Measurements from ENCODE around the gene ZNF280B. TPM values are rescaled to one million over a fixed set of nuclear protein-coding genes. Genes with fewer than 3 reads are reported as not detected.

The ZNF280B gene
- polyA plus RNA-seq, 1 of the 3 experiments (the other 2 are of a cell fraction): 0.82 TPM

- no peaks in the 10 kb centered on the region for H3K9me2 ChIP-seq
- no peaks in the 10 kb centered on the region for H3K4me1 ChIP-seq (ENCODE audit: control insufficient read depth in 1 of 2, insufficient read depth in 2 of 2, low read depth in 1 of 2, low read length in 1 of 2)
- no peaks in the 10 kb centered on the region for H3K79me2 ChIP-seq (ENCODE audit: insufficient read depth)
- H3K27ac ChIP-seq (ENCODE audit: low read depth in 2 of 2, low read length in 1 of 2): no peak within 1 kb of the TSS
- TF ChIP-seq NRF1 (IDR thresholded peaks at IDR 0.05; ENCODE audit: low read depth, low read length): no peak
- TF ChIP-seq ZBTB33 (IDR thresholded peaks at IDR 0.05; ENCODE audit: borderline replicate concordance, low read depth): no peak
- no peak for TF ChIP-seq FOSL2 (IDR thresholded peaks at IDR 0.05; ENCODE audit: borderline replicate concordance, low read depth)
- no peak for TF ChIP-seq RFX5 (IDR thresholded peaks at IDR 0.05; ENCODE audit: low read length)
- TF ChIP-seq EP300 (IDR thresholded peaks at IDR 0.05; ENCODE audit: borderline replicate concordance in 1 of 2, low read depth in 1 of 2, low read length in 1 of 2): no peak
- no peak for TF ChIP-seq IRF3 (IDR thresholded peaks at IDR 0.05; ENCODE audit: low read depth, low read length)
- TF ChIP-seq POLR2AphosphoS5 (IDR thresholded peaks at IDR 0.05; ENCODE audit: low read depth, low read length): no peak
- TF ChIP-seq ELF1 (IDR thresholded peaks at IDR 0.05): no peak
- TF ChIP-seq RAD21 (IDR thresholded peaks at IDR 0.05; ENCODE audit: low read length): no peak
- no peak for TF ChIP-seq FOXJ3 (CRISPR knock-in tag; IDR thresholded peaks at IDR 0.05)
- TF ChIP-seq, protein P1, sequence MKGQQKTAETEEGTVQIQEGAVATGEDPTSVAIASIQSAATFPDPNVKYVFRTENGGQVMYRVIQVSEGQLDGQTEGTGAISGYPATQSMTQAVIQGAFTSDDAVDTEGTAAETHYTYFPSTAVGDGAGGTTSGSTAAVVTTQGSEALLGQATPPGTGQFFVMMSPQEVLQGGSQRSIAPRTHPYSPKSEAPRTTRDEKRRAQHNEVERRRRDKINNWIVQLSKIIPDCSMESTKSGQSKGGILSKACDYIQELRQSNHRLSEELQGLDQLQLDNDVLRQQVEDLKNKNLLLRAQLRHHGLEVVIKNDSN (IDR thresholded peaks at IDR 0.05; ENCODE audit: borderline replicate concordance, low read depth): no peak
- TF ChIP-seq RCOR1 (IDR thresholded peaks at IDR 0.05; ENCODE audit: low read length): no peak
- TF ChIP-seq TEAD4 (IDR thresholded peaks at IDR 0.05; ENCODE audit: borderline replicate concordance, insufficient read depth): no peak
- TF ChIP-seq CTCF (IDR thresholded peaks at IDR 0.05): no peak
- no peak for TF ChIP-seq GABPA (IDR thresholded peaks at IDR 0.05; ENCODE audit: low read depth)
- TF ChIP-seq TAF1 (IDR thresholded peaks at IDR 0.05; ENCODE audit: borderline replicate concordance, low read depth, low read length): no peak
- TF ChIP-seq, protein P2, sequence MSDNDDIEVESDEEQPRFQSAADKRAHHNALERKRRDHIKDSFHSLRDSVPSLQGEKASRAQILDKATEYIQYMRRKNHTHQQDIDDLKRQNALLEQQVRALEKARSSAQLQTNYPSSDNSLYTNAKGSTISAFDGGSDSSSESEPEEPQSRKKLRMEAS (IDR thresholded peaks at IDR 0.05; ENCODE audit: low read depth): no peak
- no peak for TF ChIP-seq MXI1 (IDR thresholded peaks at IDR 0.05; ENCODE audit: low read depth, low read length)
- no peak for TF ChIP-seq SIN3A (IDR thresholded peaks at IDR 0.05; ENCODE audit: borderline replicate concordance, low read depth, low read length)
- TF ChIP-seq MEF2A (IDR thresholded peaks at IDR 0.05; ENCODE audit: borderline replicate concordance, low read depth): no peak
- no peaks in the 10 kb centered on the region for H3K9me3 ChIP-seq
- H3F3A ChIP-seq (replicated peaks; ENCODE audit: insufficient read depth): no peaks in the 10 kb centered on the region
- no peak for DNase-seq
- H4K20me1 ChIP-seq (ENCODE audit: insufficient read depth): no peaks in the 10 kb centered on the region
- no peak within 1 kb of the TSS for H3K9ac ChIP-seq
- no peak within 1 kb of the TSS for H3K4me2 ChIP-seq
- peaks cover 7% of the 10 kb centered on the region for H3K27me3 ChIP-seq (ENCODE audit: insufficient read depth)
- ChIA-PET POLR2A (interaction anchor here (0.6 kb wide), 1 partner anchor 23 kb away, joined by 3 read pairs; no protein-coding TSS in a partner anchor), CTCF (interaction anchor here (0.8 to 1.9 kb wide), 2 partner anchors 11 to 56 kb away, joined by 3 to 21 read pairs; partner anchors contain the start of gene ZNF280B)
- H2AFZ ChIP-seq (ENCODE audit: low read depth): no peak within 1 kb of the TSS; the same call in 1 of the 2 replicates
- H3K36me3 ChIP-seq (replicated peaks in 1 of 2; ENCODE audit: control insufficient read depth in 1 of 2, insufficient read depth in 2 of 2, low read length in 1 of 2): no peaks in the 10 kb centered on the region
- WGBS (ENCODE audit: low lambda C conversion rate): 84% methylated on average over 10 of the region's 12 CpGs
- no peak within 1 kb of the TSS for H3K4me3 ChIP-seq (ENCODE audit: low read depth in 2 of 2, low read length in 1 of 2)
These were observed 11.6 kb upstream of the ZNF280B start, which contains the start of gene ZNF280A for GRCh38 chr22:22520020-22520656. TSS of gene ZNF280A (minus strand) at chr22:22520270. CDS start at chr22:22515630, 4,640 bp downstream.

Measured in SK-N-SH (cell line).